ENCODE data around the gene STMP1. TPM values are rescaled to one million over a fixed set of nuclear protein-coding genes. Genes with fewer than 3 reads are reported as not detected.

Gene STMP1
- total RNA-seq, 1 donor from 2014 or later: 13.5 TPM

DNA sequence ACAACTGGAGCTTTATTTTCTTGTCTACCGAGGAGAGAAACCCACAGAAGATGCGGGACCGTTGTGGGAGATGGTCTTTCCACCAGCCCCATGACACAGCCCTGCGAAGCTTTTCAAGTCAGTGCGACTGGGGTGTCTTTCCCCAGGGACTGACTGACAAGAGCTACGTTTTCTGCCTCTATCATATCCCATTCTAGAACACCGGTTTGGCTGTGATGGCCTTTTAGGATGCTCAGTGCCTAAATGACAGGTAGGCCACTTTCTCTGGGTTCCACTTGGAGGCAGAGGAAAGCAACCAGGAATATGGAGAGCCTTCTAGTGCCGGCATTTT lies 48.8 kb downstream of the STMP1 start:
- no peak overlapping the region for H3K27ac ChIP-seq
- no peaks in the 10 kb centered on the region for H3K9me3 ChIP-seq
- H3K4me1 ChIP-seq: peaks cover under 1% of the 10 kb centered on the region
- no peaks in the 10 kb centered on the region for H3K27me3 ChIP-seq
- intact Hi-C loops (cut with DNase I): no loop called here
- TF ChIP-seq POLR2A (IDR thresholded peaks at IDR 0.05) (no peak), POLR2AphosphoS5 (IDR thresholded peaks at IDR 0.05; ENCODE audit: insufficient read depth in 1 of 2, low read depth in 1 of 2) (no peak)
- TF ChIP-seq, protein P1, sequence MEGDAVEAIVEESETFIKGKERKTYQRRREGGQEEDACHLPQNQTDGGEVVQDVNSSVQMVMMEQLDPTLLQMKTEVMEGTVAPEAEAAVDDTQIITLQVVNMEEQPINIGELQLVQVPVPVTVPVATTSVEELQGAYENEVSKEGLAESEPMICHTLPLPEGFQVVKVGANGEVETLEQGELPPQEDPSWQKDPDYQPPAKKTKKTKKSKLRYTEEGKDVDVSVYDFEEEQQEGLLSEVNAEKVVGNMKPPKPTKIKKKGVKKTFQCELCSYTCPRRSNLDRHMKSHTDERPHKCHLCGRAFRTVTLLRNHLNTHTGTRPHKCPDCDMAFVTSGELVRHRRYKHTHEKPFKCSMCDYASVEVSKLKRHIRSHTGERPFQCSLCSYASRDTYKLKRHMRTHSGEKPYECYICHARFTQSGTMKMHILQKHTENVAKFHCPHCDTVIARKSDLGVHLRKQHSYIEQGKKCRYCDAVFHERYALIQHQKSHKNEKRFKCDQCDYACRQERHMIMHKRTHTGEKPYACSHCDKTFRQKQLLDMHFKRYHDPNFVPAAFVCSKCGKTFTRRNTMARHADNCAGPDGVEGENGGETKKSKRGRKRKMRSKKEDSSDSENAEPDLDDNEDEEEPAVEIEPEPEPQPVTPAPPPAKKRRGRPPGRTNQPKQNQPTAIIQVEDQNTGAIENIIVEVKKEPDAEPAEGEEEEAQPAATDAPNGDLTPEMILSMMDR (IDR thresholded peaks at IDR 0.05): no peak
- DNase-seq (ENCODE audit: extremely low spot score in 2 of 2): no peak
- no peak overlapping the region for H3K4me3 ChIP-seq
- H3K36me3 ChIP-seq: no peaks in the 10 kb centered on the region

DNA sequence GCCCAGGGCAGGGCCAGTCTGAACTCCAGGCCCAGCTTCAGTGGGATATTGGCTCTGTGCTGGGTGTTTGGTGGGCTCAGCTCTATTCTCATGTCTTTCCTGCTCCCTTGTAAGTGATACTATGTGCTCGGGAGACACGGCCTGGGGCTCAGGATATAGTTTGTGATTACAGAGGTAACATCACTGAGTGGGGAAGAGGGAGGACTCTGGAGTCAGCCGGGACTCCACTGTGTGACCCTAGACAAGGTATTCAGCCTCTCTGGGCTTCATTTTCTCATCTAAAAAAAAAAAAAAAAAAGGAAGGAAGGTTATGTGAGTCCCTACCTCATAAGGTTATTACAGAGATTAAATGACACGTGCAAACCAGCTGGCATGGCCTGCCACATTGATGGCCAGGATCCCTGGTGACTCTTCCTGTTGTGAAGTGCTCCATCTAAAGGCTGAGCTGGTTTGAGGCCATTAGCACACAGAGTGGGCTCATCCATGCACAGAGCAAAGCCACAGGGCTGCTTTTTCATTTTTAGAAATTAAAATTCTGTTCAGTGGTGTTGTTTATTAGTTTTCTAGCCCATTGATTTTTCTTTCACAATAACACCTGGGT lies 50.0 kb downstream of the STMP1 start:
- Histone ChIP-seq H3K27me3 (no peaks in the 10 kb centered on the region), H3K9me3 (no peaks in the 10 kb centered on the region), H3K27ac (no peak overlapping the region), H3K4me1 (peaks cover 6% of the 10 kb centered on the region), H3K36me3 (no peaks in the 10 kb centered on the region), H3K4me3 (no peak overlapping the region)
- intact Hi-C loops (cut with DNase I): no loop called here
- no peak for TF ChIP-seq POLR2A (IDR thresholded peaks at IDR 0.05)
- DNase-seq (ENCODE audit: extremely low spot score in 2 of 2): no peak

GRCh38 chr7:135712796-135713195 lies 50.5 kb downstream of the STMP1 start:
- H3K4me3 ChIP-seq: no peak overlapping the region
- no peaks in the 10 kb centered on the region for H3K9me3 ChIP-seq
- DNase-seq (ENCODE audit: extremely low spot score in 2 of 2): no peak
- H3K27me3 ChIP-seq: no peaks in the 10 kb centered on the region
- H3K27ac ChIP-seq: no peak overlapping the region
- no peaks in the 10 kb centered on the region for H3K36me3 ChIP-seq
- TF ChIP-seq, protein P1 (IDR thresholded peaks at IDR 0.05): no peak
- TF ChIP-seq POLR2AphosphoS5 (IDR thresholded peaks at IDR 0.05; ENCODE audit: insufficient read depth in 1 of 2, low read depth in 1 of 2): no peak
- no peak for TF ChIP-seq POLR2A (IDR thresholded peaks at IDR 0.05)
- intact Hi-C loops (cut with DNase I): no loop called here
- peaks cover 6% of the 10 kb centered on the region for H3K4me1 ChIP-seq

- no peak for TF ChIP-seq POLR2A (IDR thresholded peaks at IDR 0.05)
- TF ChIP-seq, protein P1 (IDR thresholded peaks at IDR 0.05): no peak
- TF ChIP-seq POLR2AphosphoS5 (IDR thresholded peaks at IDR 0.05; ENCODE audit: insufficient read depth in 1 of 2, low read depth in 1 of 2): no peak
- H3K27ac ChIP-seq: no peak overlapping the region
- H3K27me3 ChIP-seq: no peaks in the 10 kb centered on the region
- H3K9me3 ChIP-seq: no peaks in the 10 kb centered on the region
- intact Hi-C loops (cut with DNase I): no loop called here
- H3K4me1 ChIP-seq: peaks cover 6% of the 10 kb centered on the region
- H3K4me3 ChIP-seq: no peak overlapping the region
- H3K36me3 ChIP-seq: no peaks in the 10 kb centered on the region
- no peak for DNase-seq (ENCODE audit: extremely low spot score in 2 of 2)
These were observed 51.6 kb downstream of the STMP1 start for GRCh38 chr7:135713836-135714470.

- DNase-seq (ENCODE audit: extremely low spot score in 2 of 2): no peak
- no peak overlapping the region for H3K4me3 ChIP-seq
- peaks cover 6% of the 10 kb centered on the region for H3K4me1 ChIP-seq
- no peaks in the 10 kb centered on the region for H3K27me3 ChIP-seq
- no peaks in the 10 kb centered on the region for H3K36me3 ChIP-seq
- intact Hi-C loops (cut with DNase I): no loop called here
- no peaks in the 10 kb centered on the region for H3K9me3 ChIP-seq
- no peak for TF ChIP-seq POLR2A (IDR thresholded peaks at IDR 0.05)
- TF ChIP-seq, protein P1 (IDR thresholded peaks at IDR 0.05): no peak
- TF ChIP-seq POLR2AphosphoS5 (IDR thresholded peaks at IDR 0.05; ENCODE audit: insufficient read depth in 1 of 2, low read depth in 1 of 2): no peak
- H3K27ac ChIP-seq: no peak overlapping the region
These were observed 52.3 kb downstream of the STMP1 start for GRCh38 chr7:135714534-135715009.

Measured in vagina (tissue), 2 donors.